ENCODE data around the gene LGALS7B. TPM values are rescaled to one million over a fixed set of nuclear protein-coding genes. Genes with fewer than 3 reads are reported as not detected.
"Not testable (repeated sequence)": the region's sequence is repeated elsewhere in the genome, so short reads cannot be mapped to it uniquely, and the experiment has no call there.

The LGALS7B gene
- total RNA-seq, 1 experiment from 2014 or later, result 2.4 TPM

- H3K4me3 ChIP-seq (replicated peaks in 1 of 2; ENCODE audit: low read depth in 1 of 2, low read length in 2 of 2), result no peak overlapping the region
- H4K20me1 ChIP-seq (ENCODE audit: insufficient read depth), result no peaks in the 10 kb centered on the region
- DNase-seq (ENCODE audit: low read depth, low spot score), result peak; percentile 19
- POLR2A ChIA-PET, result interaction anchor here (1.3 kb wide), 1 partner anchor 53 kb away, joined by 6 read pairs; no protein-coding TSS in a partner anchor
- 0 out of 2 replicates have a peak overlapping the region, but pooled peaks have one; percentile 39 for H3K4me2 ChIP-seq (ENCODE audit: low read length)
- intact Hi-C loops (cut with micrococcal nuclease), result no loop called here
- H3K9me3 ChIP-seq (ENCODE audit: control insufficient read depth in 1 of 2, insufficient read depth in 1 of 2, low read depth in 1 of 2, low read length in 2 of 2), result no peaks in the 10 kb centered on the region
- H3K79me2 ChIP-seq (ENCODE audit: insufficient read depth, low read length), result no peaks in the 10 kb centered on the region
- peaks cover 0 to 6% of the 10 kb centered on the region in 2 experiments; a peak in 1 of 4 replicates for H3K4me1 ChIP-seq (ENCODE audit: control insufficient read depth in 1 of 2, insufficient read depth in 2 of 2, low read length in 2 of 2)
- H2AFZ ChIP-seq (ENCODE audit: low read depth, low read length, poor library complexity, severe bottlenecking), result no peak overlapping the region
- peak; percentile 79 for ATAC-seq
- H3K9ac ChIP-seq (ENCODE audit: low read length), result no peak overlapping the region
- no peaks in the 10 kb centered on the region for H3K9me2 ChIP-seq (ENCODE audit: insufficient read depth)
- TF ChIP-seq CEBPB (IDR thresholded peaks at IDR 0.05; ENCODE audit: low read depth) (no peak), CTCF (IDR thresholded peaks at IDR 0.05 in 2 of 3, conservative IDR thresholded peaks at IDR 0.05 in 1 of 3; ENCODE audit: borderline replicate concordance in 1 of 3, insufficient read depth in 1 of 3, low read depth in 2 of 3, low read length in 2 of 3) (peak; percentile 38 to 67 (median 60); a peak in 5 of 6 replicates), MAX (IDR thresholded peaks at IDR 0.05) (peak; percentile 39; the same call in 1 of the 2 replicates), EZH2 (IDR thresholded peaks at IDR 0.05) (no peak), TCF7L2 (IDR thresholded peaks at IDR 0.05; ENCODE audit: borderline replicate concordance, extremely low read depth, insufficient read depth, insufficient read length) (no peak), ZFX (IDR thresholded peaks at IDR 0.05) (peak; percentile 64; the same call in 1 of the 2 replicates), JUND (IDR thresholded peaks at IDR 0.05) (no peak), ELF1 (IDR thresholded peaks at IDR 0.05; ENCODE audit: borderline replicate concordance, low read depth) (no peak), YY1 (IDR thresholded peaks at IDR 0.05; ENCODE audit: extremely low read depth, insufficient replicate concordance, low read depth, low read length) (no peak), RAD21 (IDR thresholded peaks at IDR 0.05; ENCODE audit: low read depth) (peak; percentile 57), CBX3 (IDR thresholded peaks at IDR 0.05; ENCODE audit: low read depth) (no peak)
- no peaks in the 10 kb centered on the region for H3K36me3 ChIP-seq (ENCODE audit: control insufficient read depth in 1 of 2, insufficient read depth in 2 of 2, low read length in 2 of 2)
- no peaks in the 10 kb centered on the region for H3K27me3 ChIP-seq (ENCODE audit: insufficient read depth, low read length)
- H3K27ac ChIP-seq (ENCODE audit: low read depth, low read length), result peak overlapping the region; percentile 52; the same call in 1 of the 2 replicates
- CTCF ChIA-PET, result interaction anchor here (0.7 to 1.7 kb wide), 11 partner anchors 9 to 161 kb away, joined by 3 to 10 read pairs (median 3); partner anchors contain the start of genes LGALS7B, MRPS12, NFKBIB and SARS2
- RAD21 ChIA-PET (ENCODE audit: low non-redundant PET in 1 of 2, low total read pairs in 2 of 2, uncharacterized antibody in 2 of 2, unreplicated experiment in 2 of 2), result no interaction called here
- no TSS peak for BruUV-seq (replicated peaks)
Measured at GRCh38 chr19:38769635-38770211, 19.3 kb upstream of the LGALS7B start.

- BruUV-seq (replicated peaks); DNase-seq (ENCODE audit: low read depth, low spot score); POLR2A ChIA-PET; H3K4me1 ChIP-seq (ENCODE audit: control insufficient read depth in 1 of 2, insufficient read depth in 2 of 2, low read length in 2 of 2); H3K9ac ChIP-seq (ENCODE audit: low read length); H3K9me2 ChIP-seq (ENCODE audit: insufficient read depth); H3K79me2 ChIP-seq (ENCODE audit: insufficient read depth, low read length); RAD21 ChIA-PET (ENCODE audit: low non-redundant PET in 1 of 2, low total read pairs in 2 of 2, uncharacterized antibody in 2 of 2, unreplicated experiment in 2 of 2); H2AFZ ChIP-seq (ENCODE audit: low read depth, low read length, poor library complexity, severe bottlenecking); H3K27ac ChIP-seq (ENCODE audit: low read depth, low read length); H3K36me3 ChIP-seq (ENCODE audit: control insufficient read depth in 1 of 2, insufficient read depth in 2 of 2, low read length in 2 of 2); H4K20me1 ChIP-seq (ENCODE audit: insufficient read depth); H3K9me3 ChIP-seq (ENCODE audit: control insufficient read depth in 1 of 2, insufficient read depth in 1 of 2, low read depth in 1 of 2, low read length in 2 of 2); H3K4me3 ChIP-seq (replicated peaks in 1 of 2; ENCODE audit: low read depth in 1 of 2, low read length in 2 of 2); H3K4me2 ChIP-seq (ENCODE audit: low read length); intact Hi-C loops (cut with micrococcal nuclease); H3K27me3 ChIP-seq (ENCODE audit: insufficient read depth, low read length): not testable (repeated sequence)
- ATAC-seq, result peak; percentile 16
- CTCF ChIA-PET, result interaction anchor here (0.8 to 1.7 kb wide), 6 partner anchors 13 to 160 kb away, joined by 3 to 10 read pairs (median 3); partner anchors contain the start of genes MRPS12, NFKBIB and SARS2
Measured at GRCh38 chr19:38770228-38770948, 18.6 kb upstream of the LGALS7B start.

GRCh38 chr19:38770949-38771275 lies 18.1 kb upstream of the LGALS7B start:
- CTCF ChIA-PET, result not testable (repeated sequence)
- ATAC-seq, result peak; percentile 69

More at GRCh38 chr19:38770949-38771275, 18.1 kb upstream of the LGALS7B start:
- H3K79me2 ChIP-seq (ENCODE audit: insufficient read depth, low read length); H3K36me3 ChIP-seq (ENCODE audit: control insufficient read depth in 1 of 2, insufficient read depth in 2 of 2, low read length in 2 of 2); H3K27me3 ChIP-seq (ENCODE audit: insufficient read depth, low read length); H3K9ac ChIP-seq (ENCODE audit: low read length); H3K27ac ChIP-seq (ENCODE audit: low read depth, low read length); H3K9me3 ChIP-seq (ENCODE audit: control insufficient read depth in 1 of 2, insufficient read depth in 1 of 2, low read depth in 1 of 2, low read length in 2 of 2); DNase-seq (ENCODE audit: low read depth, low spot score); H3K4me2 ChIP-seq (ENCODE audit: low read length); H4K20me1 ChIP-seq (ENCODE audit: insufficient read depth); H3K9me2 ChIP-seq (ENCODE audit: insufficient read depth); RAD21 ChIA-PET (ENCODE audit: low non-redundant PET in 1 of 2, low total read pairs in 2 of 2, uncharacterized antibody in 2 of 2, unreplicated experiment in 2 of 2); H2AFZ ChIP-seq (ENCODE audit: low read depth, low read length, poor library complexity, severe bottlenecking); intact Hi-C loops (cut with micrococcal nuclease); POLR2A ChIA-PET; H3K4me3 ChIP-seq (replicated peaks in 1 of 2; ENCODE audit: low read depth in 1 of 2, low read length in 2 of 2); H3K4me1 ChIP-seq (ENCODE audit: control insufficient read depth in 1 of 2, insufficient read depth in 2 of 2, low read length in 2 of 2): not testable (repeated sequence)
- TSS peak; percentile 36 for BruUV-seq (replicated peaks)
